GM21447 (cell line): ENCODE results near the gene BHLHE40.

Experiments
- ATAC-seq: cut with Tn5 transposase; IDR thresholded peaks from one replicate; pipeline ENCODE4 v1.9.1; 2021; ENCODE audit not compliant: unreplicated experiment

Gene BHLHE40

DNA sequence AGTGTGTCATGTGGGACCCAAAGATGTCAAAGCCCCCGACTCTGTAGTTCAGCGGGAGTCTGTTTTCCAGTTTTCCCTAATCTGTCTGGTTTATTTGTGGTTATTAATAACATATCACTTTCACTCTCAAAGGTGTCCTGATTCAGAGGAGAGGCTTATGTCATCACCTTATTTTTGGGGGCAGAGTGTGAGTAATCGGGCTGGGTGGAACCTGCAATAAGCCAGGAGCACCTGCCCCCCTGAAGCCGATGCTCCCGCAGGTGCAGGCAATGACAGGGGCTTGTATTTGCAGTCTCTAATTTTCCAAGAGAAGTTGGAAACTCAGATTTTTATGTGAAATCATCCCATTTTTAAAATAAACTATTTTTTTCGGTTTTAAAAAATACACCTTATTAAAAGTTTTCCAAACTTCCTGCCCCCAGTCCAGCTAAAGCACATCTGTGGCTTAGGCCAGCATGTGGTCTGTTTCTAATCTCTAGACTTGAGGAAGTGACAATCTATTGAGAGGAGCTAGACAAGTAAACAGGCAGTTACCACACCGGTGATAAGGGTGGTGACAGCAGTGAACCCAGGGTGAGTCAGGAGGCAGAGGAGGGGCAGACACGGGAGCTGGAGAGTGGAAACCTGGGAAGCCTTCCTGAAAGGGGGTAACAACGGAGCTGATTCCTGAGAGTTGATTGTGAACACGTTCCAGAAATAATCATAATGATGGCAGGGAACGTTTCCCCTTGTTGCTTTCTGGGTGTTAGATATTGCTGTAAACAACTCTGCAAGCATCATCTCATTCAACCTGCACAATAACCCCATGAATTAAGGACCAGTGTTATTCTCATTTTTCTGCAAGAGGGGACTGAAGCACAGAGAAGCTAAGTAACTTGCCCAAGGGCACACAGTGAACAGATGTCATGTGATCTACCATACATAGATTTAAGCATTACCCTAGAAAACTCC is 37.2 kb downstream of the BHLHE40 start:
- peak; percentile 47 for ATAC-seq

DNA sequence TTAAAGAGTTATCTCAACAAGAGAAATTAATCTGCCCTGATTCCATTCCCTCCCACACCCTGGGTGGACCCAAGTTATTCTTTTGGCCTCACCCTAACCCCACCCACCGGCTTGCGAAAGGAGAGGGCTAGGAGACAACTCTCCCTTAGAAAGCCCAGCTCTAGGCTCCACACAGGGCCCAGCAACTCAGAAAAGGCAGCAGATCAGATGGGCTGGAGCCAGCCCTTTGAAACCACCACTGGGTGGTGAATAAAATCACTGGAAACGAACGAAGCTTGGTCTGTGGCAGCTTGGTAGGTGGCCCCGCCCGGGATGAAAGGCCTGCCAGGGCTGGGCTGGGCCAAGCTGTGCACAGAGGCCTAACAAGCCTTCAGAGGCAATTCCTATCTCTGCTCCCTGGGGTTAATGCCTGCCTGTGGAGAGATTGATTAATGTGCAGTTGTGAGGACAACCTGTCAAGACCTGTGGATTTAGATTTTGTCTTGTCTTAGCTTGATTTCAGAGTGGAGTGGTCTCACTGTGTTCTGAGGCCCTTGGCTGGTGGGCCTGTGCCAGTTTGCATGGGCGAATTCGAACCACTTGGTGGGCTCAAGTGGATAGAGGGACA is 38.8 kb downstream of the BHLHE40 start:
- ATAC-seq, result no peak

DNA sequence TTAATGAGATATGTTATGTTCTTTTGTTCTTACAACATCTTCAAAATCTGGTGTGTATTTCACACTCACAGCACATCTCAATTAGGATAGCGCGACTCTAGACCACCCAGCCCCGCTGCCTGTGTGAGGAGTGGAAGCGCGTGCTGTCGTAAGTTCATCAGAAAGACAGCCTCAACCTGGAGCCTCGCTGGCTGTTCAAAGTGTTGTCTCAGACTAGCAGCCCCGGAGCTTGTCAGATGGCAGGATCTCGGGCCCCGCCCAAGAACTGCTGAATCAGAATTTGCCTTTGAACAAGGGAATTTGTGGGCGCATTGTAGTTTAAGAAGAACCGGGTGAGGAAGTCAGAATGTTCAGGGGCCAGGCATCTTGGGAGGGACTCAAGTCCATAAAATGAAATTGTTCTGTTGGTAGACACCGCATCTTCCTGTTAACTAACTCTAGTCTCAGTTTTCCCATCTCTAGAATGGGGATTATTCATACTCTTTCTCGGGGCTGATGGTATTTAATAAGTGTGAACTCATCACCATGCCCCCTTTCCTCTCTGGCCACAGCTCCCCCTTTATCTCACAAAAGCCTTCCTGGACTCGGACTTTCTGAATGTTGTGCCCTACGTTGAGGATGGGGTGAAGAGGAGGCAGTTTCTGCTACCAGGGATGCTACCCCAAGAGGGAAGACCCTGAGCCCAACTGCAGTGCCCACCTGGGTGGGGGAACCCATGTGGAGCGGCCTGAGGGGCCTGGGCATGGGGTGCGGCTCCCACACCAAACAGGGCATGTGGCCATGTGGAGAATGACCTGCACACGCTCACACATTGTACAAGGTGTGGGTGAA is 40.4 kb downstream of the BHLHE40 start:
- no peak for ATAC-seq

DNA sequence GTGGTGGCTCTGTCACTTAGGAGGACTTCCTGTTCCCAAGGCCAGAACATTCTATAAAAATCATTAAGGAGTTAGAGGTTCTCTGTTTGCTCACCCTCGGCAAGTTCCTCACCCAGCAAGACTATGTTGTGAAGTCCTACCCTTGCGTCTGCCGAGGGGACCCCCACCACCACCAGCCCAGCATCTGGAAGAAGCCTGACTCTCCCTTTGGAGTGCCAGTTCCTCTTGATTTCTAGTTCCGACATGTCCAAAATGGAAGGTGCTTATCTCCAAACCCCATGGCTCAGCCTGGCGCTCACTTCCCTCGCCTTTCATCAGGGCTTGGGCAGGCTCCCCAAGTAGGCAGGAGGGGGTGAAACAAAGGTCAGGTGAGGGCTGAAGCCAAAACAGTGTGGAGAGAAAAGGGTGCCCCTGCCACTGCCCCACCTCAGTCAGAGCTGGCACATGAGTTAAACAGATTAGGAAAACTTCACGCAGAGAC is 41.0 kb downstream of the BHLHE40 start:
- ATAC-seq, result no peak

DNA sequence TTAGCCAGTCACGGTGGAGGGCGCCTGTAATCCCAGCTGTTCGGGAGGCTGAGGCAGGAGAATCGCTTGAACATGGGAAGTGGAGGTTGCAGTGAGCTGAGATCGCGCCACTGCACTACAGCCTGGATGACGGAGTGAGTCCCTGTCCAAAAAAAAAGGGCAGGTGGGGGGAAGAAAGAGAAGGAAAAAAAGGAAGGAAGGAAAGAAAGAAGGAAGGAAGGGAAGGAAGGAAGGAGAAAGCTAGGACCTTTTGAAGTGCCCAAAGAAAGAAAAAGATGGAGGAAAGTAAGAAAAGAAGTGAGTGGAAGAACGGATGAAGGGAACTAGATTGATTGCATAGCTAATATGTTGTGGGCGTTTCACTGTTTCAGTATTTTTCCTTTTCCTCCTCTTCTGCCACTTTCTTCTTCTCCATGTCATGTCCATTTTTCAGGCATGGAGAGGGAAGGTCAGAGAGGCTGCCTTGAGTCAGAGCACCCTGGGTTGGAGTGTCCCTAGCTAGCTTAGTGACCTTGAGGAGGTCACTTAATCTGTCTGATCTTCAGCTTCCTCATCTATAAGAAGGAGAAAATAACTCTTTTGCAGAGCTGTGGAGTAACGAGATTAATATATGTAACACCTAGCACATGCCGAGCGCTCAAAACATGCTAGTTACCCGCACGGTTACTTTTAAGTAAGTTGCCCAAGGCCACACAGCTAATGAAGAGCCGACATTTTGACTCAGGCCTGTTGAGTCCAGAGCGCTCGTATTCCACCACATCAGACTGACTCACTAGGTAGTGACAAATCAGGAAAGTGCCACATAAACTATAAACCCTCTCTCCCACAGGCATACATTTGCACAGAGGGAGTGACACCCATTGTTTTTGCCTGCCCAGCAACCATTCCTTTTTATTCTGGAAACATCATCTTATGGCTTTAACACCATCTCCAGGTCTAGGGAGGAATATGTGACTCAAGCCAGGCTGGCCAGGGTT is 42.2 kb downstream of the BHLHE40 start:
- ATAC-seq, result no peak

DNA sequence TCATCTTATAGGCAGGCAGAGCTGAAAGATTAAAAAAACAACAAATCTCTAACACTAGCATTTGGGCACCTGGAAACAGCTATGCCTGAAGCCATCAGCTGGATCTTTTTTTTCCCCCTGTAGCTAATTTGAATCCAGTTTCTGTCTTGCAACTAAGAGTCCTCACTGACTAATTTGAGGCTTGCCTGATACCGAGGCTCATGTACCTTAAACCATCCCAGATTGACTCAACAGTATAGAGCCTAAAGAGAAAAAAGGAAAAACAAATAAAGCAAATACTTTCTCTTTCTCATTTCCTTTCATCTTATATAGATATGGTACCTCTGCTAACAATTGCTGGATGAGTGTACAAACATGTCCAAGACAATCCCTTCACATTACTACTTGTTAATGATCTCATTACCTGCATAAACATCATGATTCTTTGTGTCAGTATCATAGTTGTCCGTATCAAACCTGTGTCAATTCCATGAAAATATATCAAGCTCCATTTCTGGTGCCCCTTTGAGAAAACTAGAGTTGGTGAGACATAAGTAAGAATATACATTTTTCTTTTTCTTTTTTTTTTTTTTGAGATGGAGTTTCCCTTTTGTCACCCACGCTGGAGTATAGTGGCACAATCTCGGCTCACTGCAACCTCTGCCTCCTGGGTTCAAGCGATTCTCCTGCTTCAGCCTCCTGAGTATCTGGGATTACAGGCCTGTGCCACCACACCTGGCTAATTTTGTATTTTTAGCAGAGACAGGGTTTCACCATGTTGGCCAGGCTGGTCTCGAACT is 43.1 kb downstream of the BHLHE40 start:
- peak; percentile 66 for ATAC-seq

DNA sequence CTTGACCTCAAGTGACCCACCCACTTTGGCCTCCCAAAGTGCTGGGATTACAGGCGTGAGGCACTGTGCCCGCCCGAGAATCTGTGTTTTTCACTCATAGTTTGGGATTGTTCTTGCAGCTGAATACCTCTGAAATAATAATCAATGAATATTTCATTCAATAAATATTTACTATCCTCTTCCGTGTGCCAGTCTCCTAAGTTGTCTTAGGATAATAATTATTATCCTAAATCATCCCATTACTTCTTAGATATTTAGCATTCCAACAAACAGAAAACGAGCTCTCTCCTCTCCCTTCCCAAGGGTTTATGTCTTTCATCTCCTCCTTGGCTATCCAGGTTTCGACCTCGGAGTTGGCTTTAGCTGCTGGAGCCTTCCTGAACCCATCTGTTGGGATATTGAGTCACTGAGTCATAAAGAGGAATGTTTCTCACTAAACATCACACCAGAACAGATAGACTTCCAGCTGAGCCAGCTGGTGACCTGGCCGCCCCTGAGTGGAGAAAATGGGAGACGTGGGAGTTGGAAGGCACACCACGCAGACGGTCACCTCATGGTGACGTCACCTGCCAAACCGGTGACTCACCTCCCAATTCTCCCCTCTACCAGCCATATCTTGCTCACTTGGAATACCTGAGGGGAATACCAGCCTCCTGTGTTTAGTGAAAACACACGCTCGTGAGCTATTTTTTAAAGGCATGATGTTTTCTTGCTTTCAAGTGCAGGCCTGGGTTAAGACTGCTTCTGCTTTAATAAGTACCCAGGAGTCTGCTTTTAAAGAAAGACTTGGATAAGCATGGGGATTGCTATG is 43.9 kb downstream of the BHLHE40 start:
- ATAC-seq, result no peak

DNA sequence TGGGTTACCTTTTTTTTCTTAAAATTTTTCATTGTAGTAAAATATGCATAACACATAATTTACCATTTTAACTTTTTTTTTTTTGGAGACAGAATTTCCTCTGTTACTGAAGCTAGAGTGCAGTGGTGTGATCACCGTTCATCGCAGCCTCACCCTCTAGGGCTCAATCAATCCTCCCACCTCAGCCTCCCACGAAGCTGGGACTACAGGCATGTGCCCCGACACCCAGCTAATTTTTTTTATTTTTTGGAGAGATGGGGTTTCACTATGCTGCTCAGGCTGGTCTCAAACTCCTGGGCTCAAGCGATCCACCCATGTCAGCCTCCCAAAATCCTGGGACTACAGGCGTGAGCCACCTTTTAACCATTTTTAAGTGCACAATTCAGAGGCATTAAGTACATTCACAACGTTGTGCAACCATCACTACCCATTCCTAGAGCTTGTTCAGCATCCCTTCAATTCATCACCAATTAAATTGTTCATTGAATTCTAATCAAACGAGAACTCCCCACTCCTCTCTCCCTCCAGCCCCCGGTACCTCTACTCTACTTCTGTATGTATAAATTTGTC is 44.6 kb downstream of the BHLHE40 start:
- no peak for ATAC-seq

DNA sequence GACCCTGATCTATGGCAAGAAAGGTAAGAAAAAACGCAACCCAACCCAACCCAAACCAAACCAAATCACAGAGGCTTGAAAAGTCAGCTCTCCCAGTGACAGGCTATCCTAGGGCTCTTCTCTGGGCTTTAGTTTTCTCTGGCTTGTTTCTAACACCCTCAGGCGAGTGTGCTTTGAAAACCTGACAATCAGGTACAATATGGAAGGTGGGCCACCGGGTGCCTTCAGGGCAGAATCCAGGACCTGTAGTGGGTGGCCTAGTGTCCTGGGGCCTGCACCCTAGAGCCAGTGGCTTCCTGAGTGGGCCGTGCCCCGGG is 46.8 kb downstream of the BHLHE40 start:
- ATAC-seq, result no peak

DNA sequence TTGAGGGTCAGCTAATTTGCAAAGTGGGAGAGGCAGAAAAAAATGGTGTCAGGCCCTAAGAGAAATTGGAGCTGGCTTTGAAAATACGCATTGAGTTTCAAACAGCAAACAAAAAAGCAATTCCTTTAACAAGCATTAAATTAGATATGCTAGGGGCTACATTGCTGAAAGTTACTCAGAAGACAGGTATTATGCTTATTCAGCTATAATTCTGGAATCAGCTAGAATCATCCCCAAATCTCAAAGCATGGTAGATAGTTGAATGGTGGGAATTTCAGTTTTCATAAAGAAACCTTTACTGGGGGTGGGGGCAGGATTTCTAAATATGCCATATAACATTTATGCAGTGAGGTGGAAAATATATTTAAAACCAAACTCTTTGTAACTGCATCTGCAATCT is 50.5 kb downstream of the BHLHE40 start:
- no peak for ATAC-seq

DNA sequence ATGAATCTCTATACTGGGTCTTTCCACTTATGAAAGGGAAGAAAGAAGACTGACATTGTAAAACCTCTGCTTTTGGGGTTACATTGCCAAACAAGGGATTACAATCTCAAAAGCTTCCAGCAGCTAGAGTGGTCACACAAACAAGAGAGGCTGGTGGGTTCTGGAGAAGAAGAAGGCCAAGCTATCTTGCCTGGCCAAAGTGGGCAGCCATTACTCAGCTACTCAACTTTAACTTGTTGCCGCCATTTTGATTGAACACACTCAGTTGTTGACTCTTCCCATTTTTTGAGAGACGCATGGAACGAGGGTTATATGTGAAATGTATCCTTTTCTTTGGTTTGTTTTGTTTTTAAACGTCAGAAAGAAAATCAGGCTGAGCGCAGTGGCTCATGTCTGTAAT is 50.9 kb downstream of the BHLHE40 start:
- no peak for ATAC-seq

DNA sequence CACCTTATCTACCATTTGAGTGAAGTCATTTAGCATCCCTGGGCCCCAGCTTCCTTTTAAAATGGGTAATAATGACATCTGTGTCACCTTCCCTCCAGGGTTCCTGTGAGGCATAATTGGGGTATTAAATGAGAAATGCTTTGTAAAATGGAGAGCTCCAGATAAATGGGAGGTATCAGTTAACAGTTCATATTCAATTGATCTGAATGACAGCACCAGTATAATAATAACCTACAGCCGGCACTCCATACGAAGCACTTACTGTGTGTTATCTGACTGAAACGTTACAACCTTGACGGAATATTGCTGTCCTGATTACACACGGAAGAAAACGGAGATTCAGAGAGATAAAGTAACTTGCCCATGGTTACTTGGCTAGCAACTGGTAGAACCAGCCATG is 53.6 kb downstream of the BHLHE40 start:
- ATAC-seq, result no peak
